Tibial nerve (tissue), 4 donors: Measurements from ENCODE around the gene RAPGEF5. TPM values are rescaled to one million over a fixed set of nuclear protein-coding genes. Genes with fewer than 3 reads are reported as not detected.
A peak's percentile ranks its signal among the peaks of the same experiment; 100 is the strongest.

Experiments used
- DNase-seq, 2 donors: peaks; one replicate each; pipeline ENCODE4 v3.0.0-alpha.2; 2019; ENCODE audit warnings: low spot score in 2 of 2
- H3K27ac ChIP-seq, 4 donors: fragments of 200-600 bp; sonication (generic) in 3 of 4; one replicate each; pipeline ENCODE4 v1.5.1; 2017 to 2019; ENCODE audit warnings: mild to moderate bottlenecking in 1 of 4
- H3K27me3 ChIP-seq, 2 donors: fragments of 200-600 bp; sonication (generic) in 1 of 2; one replicate each; pipeline versions ENCODE4 v1.5.1 to v1.6.0; 2017 to 2019
- H3K36me3 ChIP-seq, 3 donors: fragments of 200-600 bp; sonication (generic); one replicate each; pipeline ENCODE4 v1.5.1; 2018 to 2019
- H3K4me1 ChIP-seq, 4 donors: fragments of 200-600 bp; sonication (generic) in 3 of 4; one replicate each; pipeline ENCODE4 v1.5.1; 2017 to 2019
- H3K4me3 ChIP-seq, 4 donors: fragments of 200-600 bp; sonication (generic) in 3 of 4; one replicate each; pipeline ENCODE4 v1.5.1; 2017 to 2019; ENCODE audit warnings: mild to moderate bottlenecking in 1 of 4, moderate library complexity in 1 of 4
- H3K9me3 ChIP-seq, 4 donors: fragments of 200-600 bp; sonication (generic) in 3 of 4; one replicate each; pipeline ENCODE4 v1.5.1; 2017 to 2019
- EP300 ChIP-seq, 2 donors: sonication (generic); formaldehyde crosslinking; IDR thresholded peaks; one replicate each; pipeline ENCODE4 v1.6.1; 2017; ENCODE audit warnings: antibody characterized with exemption in 2 of 2, mild to moderate bottlenecking in 1 of 2
- POLR2A ChIP-seq, 2 donors: fragments of 450-650 bp; IDR thresholded peaks; one replicate each; pipeline ENCODE4 v1.6.1; 2017; ENCODE audit warnings: antibody characterized with exemption in 2 of 2, mild to moderate bottlenecking in 2 of 2, moderate library complexity in 2 of 2
- WGBS, 2 donors: methylation state at CpG; one replicate each; pipeline ENCODE4 v1.1.5; 2018; 5-methylcytosine and 5-hydroxymethylcytosine counted together
- total RNA-seq, 4 donors: library from RNA; depleted of rRNA; stranded (reverse); fragments of >200 nt; gene quantifications; one replicate each; pipeline ENCODE4 v1.1.0, GENCODE V29; 2016
- TF ChIP-seq, protein P1 (sequence below), 5 experiments: fragments of 200-600 bp in 3 of 5; fragments of 450-650 bp in 2 of 5; sonication (generic) in 3 of 5; IDR thresholded peaks; one replicate each; pipeline ENCODE4 v1.5.1; 2016 to 2019; ENCODE audit warnings: antibody characterized with exemption in 5 of 5, mild to moderate bottlenecking in 3 of 5, moderate library complexity in 2 of 5

Gene RAPGEF5
- total RNA-seq, 4 donors from 2014 or later = 63.3 to 121 (median 76.9) TPM

DNA sequence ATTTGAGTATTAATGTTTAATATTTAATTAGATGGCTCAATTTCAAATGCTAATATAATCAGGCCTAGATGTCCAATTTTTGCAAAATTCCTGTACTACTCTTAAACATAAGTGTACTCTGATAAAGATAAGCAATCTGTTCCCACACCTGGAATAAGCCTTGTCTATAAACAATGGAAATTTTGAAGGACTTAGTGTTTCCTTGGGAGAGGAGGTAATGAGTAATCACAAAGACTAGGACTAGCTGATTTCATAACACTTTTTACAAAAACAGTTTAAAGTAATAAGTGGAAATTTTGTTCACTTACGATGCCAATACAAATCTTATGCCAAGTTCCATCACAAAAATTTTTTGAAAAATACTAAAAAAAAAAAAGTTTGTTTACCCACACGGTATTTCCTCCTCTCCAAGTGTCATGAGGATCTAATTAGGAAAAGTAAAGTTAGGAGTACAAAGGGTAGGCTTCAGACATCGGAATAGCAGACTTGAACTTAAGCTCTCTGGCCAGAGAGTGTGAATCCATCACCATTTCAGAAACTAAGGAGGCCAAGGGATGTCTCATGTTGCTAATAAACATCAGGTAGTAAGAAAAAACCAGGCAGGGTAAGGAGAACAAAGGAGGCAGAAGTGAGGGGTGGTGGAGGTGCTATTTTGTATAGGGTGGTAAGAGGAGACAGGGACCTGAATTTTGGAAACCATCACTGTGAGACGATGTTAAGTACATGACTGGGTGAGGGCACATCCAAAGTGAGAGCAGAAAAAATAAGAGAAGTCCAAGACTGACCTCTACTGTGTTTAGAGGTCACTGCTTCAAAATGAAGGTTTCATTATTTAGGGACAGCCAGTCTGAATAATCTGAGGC is 61.3 kb downstream of the RAPGEF5 start:
- DNase-seq = no peak
- no peaks in the 10 kb centered on the region for H3K27me3 ChIP-seq
- H3K4me1 ChIP-seq = peaks cover 0 to 21% (median 8%) of the 10 kb centered on the region in 4 donors
- H3K27ac ChIP-seq = peak overlapping the region; percentile 23 to 67 (median 55)
- no peaks in the 10 kb centered on the region for H3K36me3 ChIP-seq
- WGBS, 2 donors = 42 to 47% methylated on average over 4 of the region's 4 CpGs
- TF ChIP-seq POLR2A (IDR thresholded peaks at IDR 0.05) = no peak
- TF ChIP-seq EP300 (IDR thresholded peaks at IDR 0.05) = no peak
- no peaks in the 10 kb centered on the region for H3K9me3 ChIP-seq
- no peak overlapping the region for H3K4me3 ChIP-seq

DNA sequence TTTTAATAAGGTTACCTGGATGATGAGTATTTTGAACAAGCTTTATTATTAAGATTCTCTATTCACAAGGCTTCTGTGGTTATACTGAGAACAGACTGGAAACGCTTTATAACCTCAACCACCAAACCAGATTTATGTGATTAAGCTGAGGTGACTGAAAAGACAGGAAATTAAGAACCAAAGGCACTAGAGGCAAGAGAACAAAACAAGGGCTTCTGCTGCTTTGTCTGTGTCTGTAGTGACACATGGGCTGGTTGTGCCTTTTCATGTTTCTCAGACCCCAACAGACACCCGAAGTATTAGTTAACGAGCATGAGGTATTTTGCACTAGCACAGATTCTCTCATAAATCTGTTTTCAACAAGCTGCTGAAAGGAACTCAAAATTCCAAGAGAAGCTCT is 64.4 kb downstream of the RAPGEF5 start:
- Histone ChIP-seq H3K4me3 (no peak overlapping the region), H3K4me1 (peaks cover 0 to 21% (median 8%) of the 10 kb centered on the region in 4 donors), H3K36me3 (no peaks in the 10 kb centered on the region), H3K9me3 (no peaks in the 10 kb centered on the region), H3K27ac (no peak overlapping the region), H3K27me3 (no peaks in the 10 kb centered on the region)
- TF ChIP-seq POLR2A (IDR thresholded peaks at IDR 0.05) = no peak
- TF ChIP-seq EP300 (IDR thresholded peaks at IDR 0.05) = no peak
- TF ChIP-seq, protein P1, sequence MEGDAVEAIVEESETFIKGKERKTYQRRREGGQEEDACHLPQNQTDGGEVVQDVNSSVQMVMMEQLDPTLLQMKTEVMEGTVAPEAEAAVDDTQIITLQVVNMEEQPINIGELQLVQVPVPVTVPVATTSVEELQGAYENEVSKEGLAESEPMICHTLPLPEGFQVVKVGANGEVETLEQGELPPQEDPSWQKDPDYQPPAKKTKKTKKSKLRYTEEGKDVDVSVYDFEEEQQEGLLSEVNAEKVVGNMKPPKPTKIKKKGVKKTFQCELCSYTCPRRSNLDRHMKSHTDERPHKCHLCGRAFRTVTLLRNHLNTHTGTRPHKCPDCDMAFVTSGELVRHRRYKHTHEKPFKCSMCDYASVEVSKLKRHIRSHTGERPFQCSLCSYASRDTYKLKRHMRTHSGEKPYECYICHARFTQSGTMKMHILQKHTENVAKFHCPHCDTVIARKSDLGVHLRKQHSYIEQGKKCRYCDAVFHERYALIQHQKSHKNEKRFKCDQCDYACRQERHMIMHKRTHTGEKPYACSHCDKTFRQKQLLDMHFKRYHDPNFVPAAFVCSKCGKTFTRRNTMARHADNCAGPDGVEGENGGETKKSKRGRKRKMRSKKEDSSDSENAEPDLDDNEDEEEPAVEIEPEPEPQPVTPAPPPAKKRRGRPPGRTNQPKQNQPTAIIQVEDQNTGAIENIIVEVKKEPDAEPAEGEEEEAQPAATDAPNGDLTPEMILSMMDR (IDR thresholded peaks at IDR 0.05) = no peak
- 50 to 57% methylated on average over 3 of the region's 3 CpGs for WGBS, 2 donors
- no peak for DNase-seq

DNA sequence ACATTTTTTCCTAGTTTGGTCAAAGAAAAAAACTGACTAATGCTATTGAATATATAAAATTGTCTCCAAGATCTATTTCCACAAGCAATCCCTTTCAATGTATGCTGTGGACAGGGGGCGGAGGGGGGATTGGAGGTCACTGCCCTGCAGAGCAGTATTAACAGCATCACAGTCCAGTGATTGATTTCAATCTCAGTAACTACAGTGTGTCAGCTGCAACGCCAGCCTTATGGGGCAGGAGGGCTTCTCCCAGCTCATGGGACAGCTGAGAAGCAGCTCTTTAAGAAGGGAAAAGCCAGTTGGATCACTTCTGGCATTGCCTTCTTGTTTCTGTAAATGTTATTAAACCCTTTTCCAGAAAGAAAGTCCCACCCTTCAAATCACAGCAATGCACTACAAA is 65.0 kb downstream of the RAPGEF5 start:
- no peak for TF ChIP-seq POLR2A (IDR thresholded peaks at IDR 0.05)
- TF ChIP-seq, protein P1 (IDR thresholded peaks at IDR 0.05) = no peak
- no peak for TF ChIP-seq EP300 (IDR thresholded peaks at IDR 0.05)
- peaks cover 0 to 21% (median 7%) of the 10 kb centered on the region in 4 donors for H3K4me1 ChIP-seq
- no peak overlapping the region for H3K27ac ChIP-seq
- no peaks in the 10 kb centered on the region for H3K36me3 ChIP-seq
- no peaks in the 10 kb centered on the region for H3K9me3 ChIP-seq
- no peaks in the 10 kb centered on the region for H3K27me3 ChIP-seq
- 51 to 52% methylated on average over 2 of the region's 2 CpGs for WGBS, 2 donors
- H3K4me3 ChIP-seq = no peak overlapping the region
- DNase-seq = no peak

DNA sequence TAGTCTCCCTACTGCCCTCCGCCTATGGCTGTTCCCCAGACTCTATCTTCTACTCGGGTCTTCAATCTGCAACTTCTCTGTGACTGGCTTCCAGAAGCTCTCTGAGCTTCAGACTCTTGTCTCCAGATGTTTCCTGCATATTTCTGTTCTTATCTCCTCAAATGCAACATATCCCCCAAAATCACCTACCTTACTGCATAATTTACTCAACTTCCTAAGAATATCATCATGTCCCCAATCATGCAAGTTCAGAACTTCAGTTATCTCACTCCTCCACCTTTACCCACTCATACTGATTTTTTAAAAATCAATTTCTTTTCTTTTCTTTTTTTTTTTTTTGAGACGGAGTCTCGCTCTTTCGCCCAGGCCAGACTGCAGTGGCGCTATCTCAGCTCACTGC is 68.8 kb downstream of the RAPGEF5 start:
- 94 to 96% methylated on average over 6 of the region's 6 CpGs for WGBS, 2 donors
- Histone ChIP-seq H3K4me3 (no peak overlapping the region), H3K27ac (no peak overlapping the region), H3K4me1 (peaks cover 0 to 6% (median 0%) of the 10 kb centered on the region in 4 donors), H3K36me3 (no peaks in the 10 kb centered on the region), H3K9me3 (no peaks in the 10 kb centered on the region), H3K27me3 (no peaks in the 10 kb centered on the region)
- TF ChIP-seq, protein P1 (IDR thresholded peaks at IDR 0.05) = no peak
- TF ChIP-seq POLR2A (IDR thresholded peaks at IDR 0.05) = no peak
- no peak for TF ChIP-seq EP300 (IDR thresholded peaks at IDR 0.05)
- DNase-seq = no peak

DNA sequence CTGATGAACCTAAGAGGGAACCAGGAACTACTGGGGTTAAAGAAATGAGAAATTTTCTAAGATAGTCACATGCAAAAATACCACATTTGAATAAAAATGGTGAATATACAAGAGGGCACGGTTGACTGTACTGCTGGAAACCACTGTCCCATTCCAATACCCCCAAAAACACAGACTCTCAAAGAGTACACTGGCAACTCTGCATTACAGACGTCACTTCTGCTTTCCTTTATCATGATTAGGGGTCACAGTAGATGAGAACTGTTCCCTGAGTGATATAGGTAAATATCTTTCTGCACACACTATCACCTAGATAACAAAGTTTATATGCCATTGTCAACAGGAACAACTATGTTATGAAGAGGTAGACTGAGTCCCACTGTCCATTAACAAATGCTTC is 69.5 kb downstream of the RAPGEF5 start:
- H3K4me1 ChIP-seq = peaks cover 0 to 6% (median 0%) of the 10 kb centered on the region in 4 donors
- H3K4me3 ChIP-seq = no peak overlapping the region
- H3K27me3 ChIP-seq = no peaks in the 10 kb centered on the region
- TF ChIP-seq, protein P1 (IDR thresholded peaks at IDR 0.05) = no peak
- TF ChIP-seq EP300 (IDR thresholded peaks at IDR 0.05) (no peak), POLR2A (IDR thresholded peaks at IDR 0.05) (no peak)
- H3K9me3 ChIP-seq = no peaks in the 10 kb centered on the region
- no peak overlapping the region for H3K27ac ChIP-seq
- H3K36me3 ChIP-seq = no peaks in the 10 kb centered on the region
- 78 to 83% methylated on average over 2 of the region's 2 CpGs for WGBS, 2 donors
- no peak for DNase-seq
